Thoracic aorta endothelial cell (primary cell): ENCODE data around the gene FAM219B. TPM values are rescaled to one million over a fixed set of nuclear protein-coding genes. Genes with fewer than 3 reads are reported as not detected.

Experiments
- total RNA-seq: library from RNA; depleted of rRNA; stranded (reverse); fragments of >200 nt; gene quantifications from 2 replicates; pipeline ENCODE4 v1.2.3, GENCODE V29; 2012

Gene FAM219B, protein sequence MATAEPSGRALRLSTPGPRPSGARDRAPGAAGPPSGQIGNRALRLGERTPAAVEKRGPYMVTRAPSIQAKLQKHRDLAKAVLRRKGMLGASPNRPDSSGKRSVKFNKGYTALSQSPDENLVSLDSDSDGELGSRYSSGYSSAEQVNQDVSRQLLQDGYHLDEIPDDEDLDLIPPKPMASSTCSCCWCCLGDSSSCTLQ
- 36.8 and 37.6 TPM in 2 replicates for total RNA-seq

DNA sequence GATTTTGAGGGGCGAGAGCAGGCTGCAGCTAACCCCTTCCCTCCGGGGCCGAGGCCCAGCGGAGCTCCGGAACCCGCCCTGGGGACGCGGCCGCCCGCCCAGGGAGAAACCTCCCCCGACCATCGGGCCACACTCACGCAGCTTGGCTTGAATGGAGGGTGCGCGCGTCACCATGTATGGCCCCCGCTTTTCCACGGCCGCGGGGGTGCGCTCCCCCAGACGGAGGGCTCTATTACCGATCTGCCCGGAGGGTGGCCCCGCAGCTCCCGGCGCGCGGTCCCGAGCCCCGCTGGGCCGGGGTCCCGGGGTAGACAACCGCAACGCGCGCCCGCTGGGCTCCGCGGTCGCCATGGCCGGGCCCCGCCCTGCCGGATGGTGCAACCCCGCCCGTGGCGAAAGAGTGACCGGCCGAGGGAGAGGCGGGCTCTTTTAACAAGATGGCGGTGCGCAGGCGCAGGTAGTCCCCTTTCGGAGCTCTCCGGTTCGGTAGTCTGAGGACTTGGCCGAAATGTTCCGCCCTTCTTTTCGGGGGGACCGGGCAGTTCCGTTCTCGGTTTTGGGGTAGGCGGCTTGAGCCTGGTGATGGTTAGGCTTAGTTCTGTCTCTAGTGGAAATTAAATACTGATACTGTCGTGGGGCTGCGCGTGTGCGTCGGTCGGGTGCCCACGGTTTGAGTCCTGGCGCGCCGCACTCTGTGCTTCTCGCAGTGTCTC lies at the start of gene FAM219B:
FAM219B (minus strand) TSS at position 402 of the 713 bp plus-strand sequence; CDS start at position 351, 51 bp downstream.

GRCh38 chr15:74937590-74938371 lies 31.1 kb upstream of the FAM219B start, which contains the start of gene COX5A:
COX5A (minus strand) TSS chr15:74938073; CDS start chr15:74938014, 59 bp downstream.

GRCh38 chr15:74889883-74890664 lies 16.6 kb downstream of the FAM219B start, which contains the start of gene MPI:
MPI (plus strand) TSS chr15:74890042; CDS start chr15:74890074, 32 bp downstream.

DNA sequence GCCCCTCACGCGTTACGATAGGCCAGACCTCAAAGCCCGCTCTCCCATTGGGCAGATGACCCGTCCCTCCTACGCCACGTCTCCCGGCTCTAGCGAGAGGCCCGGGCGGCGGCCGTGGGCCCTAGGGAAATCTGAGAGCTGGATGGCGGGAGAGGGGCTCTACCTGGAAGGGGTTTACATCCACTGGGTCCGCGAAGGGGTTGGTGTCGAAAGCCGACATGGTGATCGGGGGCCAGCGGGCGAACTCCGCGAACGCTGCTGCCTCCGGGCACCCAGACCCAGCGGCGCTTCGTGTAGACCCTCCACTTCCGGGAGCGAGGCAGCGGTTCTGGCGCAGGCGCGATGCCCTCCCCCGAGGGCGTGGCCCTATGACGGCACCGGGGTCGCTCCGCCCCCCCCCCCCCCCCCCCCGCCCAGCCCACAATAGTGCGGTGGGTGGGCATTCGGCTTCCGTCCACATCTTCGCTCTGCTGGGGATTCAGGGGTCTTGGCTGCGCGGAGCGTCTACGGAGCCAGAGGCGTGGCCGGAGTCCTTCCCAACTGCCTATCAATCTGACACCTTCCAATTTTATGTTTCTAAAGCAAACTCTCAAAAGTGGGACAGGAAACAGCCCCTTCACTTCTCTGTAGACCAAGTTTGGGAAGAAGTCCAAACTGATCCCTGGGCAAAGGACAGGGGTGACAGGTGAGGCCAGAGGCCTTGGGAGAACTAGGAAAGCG lies 33.5 kb downstream of the FAM219B start, which contains the start of gene SCAMP2:
SCAMP2 (minus strand) TSS at position 330 of the 720 bp plus-strand sequence; CDS start at position 220, 110 bp downstream.

Other genes starting within 250 kb of the FAM219B start
- 18.3 and 20.1 TPM in 2 replicates for gene EDC3, start 210.8 kb downstream of the FAM219B start, total RNA-seq
- 0.93 and 4.5 TPM in 2 replicates for gene CYP1A1, start 181.3 kb downstream of the FAM219B start, total RNA-seq
- not detected in 2 replicates for gene CYP1A2, start 158.0 kb downstream of the FAM219B start, total RNA-seq
- gene CSK, start 124.8 kb downstream of the FAM219B start, total RNA-seq, result 37.5 and 47.6 TPM in 2 replicates
- gene LMAN1L, start 94.0 kb downstream of the FAM219B start, total RNA-seq, result under 0.01 and 0.07 TPM in 2 replicates
- not detected in 2 replicates for gene CPLX3, start 80.2 kb downstream of the FAM219B start, total RNA-seq
- 23.4 and 23.8 TPM in 2 replicates for gene ULK3, start 63.7 kb downstream of the FAM219B start, total RNA-seq
- gene SCAMP2, start 33.5 kb downstream of the FAM219B start, total RNA-seq, result 32.3 and 36.0 TPM in 2 replicates
- 55.3 and 71.4 TPM in 2 replicates for gene MPI, start 16.8 kb downstream of the FAM219B start, total RNA-seq
- gene COX5A, start 31.2 kb upstream of the FAM219B start, total RNA-seq, result 83.5 and 88.3 TPM in 2 replicates
- 16.2 and 20.9 TPM in 2 replicates for gene RPP25, start 49.9 kb upstream of the FAM219B start, total RNA-seq
- 8.2 and 16.9 TPM in 2 replicates for gene SCAMP5, start 88.7 kb upstream of the FAM219B start, total RNA-seq
- 9.8 and 11.2 TPM in 2 replicates for gene PPCDC, start 116.7 kb upstream of the FAM219B start, total RNA-seq